Activated CD8-positive, alpha-beta memory T cell treated with anti-CD3 and anti-CD28 coated beads, Interleukin-2, amount 10 ng/mL, durations not matched to agents 7 days and 5 days (primary cell): ENCODE data around the gene VSIG10L. TPM values are rescaled to one million over a fixed set of nuclear protein-coding genes. Genes with fewer than 3 reads are reported as not detected.

Source experiments
- ATAC-seq: fragments of 150-1000 bp; cut with Tn5 transposase; one replicate; pipeline ENCODE4 v1.10.0; 2021; ENCODE audit warnings: moderate library complexity
- CTCF ChIA-PET: fragments of 350-600 bp; sonication (Branson Sonifier 250); formaldehyde crosslinking; loops from one replicate; lab custom pipeline; 2021; ENCODE audit warnings: antibody characterized with exemption; lab: Charles Lee
- DNase-seq: peaks from one replicate; pipeline ENCODE4 v3.0.0-alpha.2; 2020
- H3K27ac Mint-ChIP-seq: one replicate; pipeline ENCODE4 v1.8.0; 2021; ENCODE audit warnings: mild to moderate bottlenecking, mixed read lengths
- H3K27me3 Mint-ChIP-seq: one replicate; pipeline ENCODE4 v1.8.0; 2021; ENCODE audit warnings: mixed read lengths
- H3K36me3 Mint-ChIP-seq: one replicate; pipeline ENCODE4 v1.8.0; 2021; ENCODE audit warnings: mild to moderate bottlenecking, mixed read lengths
- H3K4me1 Mint-ChIP-seq: one replicate; pipeline ENCODE4 v1.8.0; 2021; ENCODE audit warnings: mixed read lengths
- H3K4me3 Mint-ChIP-seq: one replicate; pipeline ENCODE4 v1.8.0; 2021; ENCODE audit warnings: mild to moderate bottlenecking, moderate library complexity, mixed read lengths
- H3K9me3 Mint-ChIP-seq: one replicate; pipeline ENCODE4 v1.8.0; 2022; ENCODE audit warnings: low read depth, mixed read lengths
- total RNA-seq, 2 experiments: library from RNA; stranded (reverse); gene quantifications; one replicate each; pipeline ENCODE4 v1.2.3, GENCODE V29; 2021

VSIG10L gene
- total RNA-seq, 2 experiments from 2014 or later: 1.8 to 2.2 TPM

- peaks cover 2% of the 10 kb centered on the region for H3K9me3 Mint-ChIP-seq
- ATAC-seq (peak; percentile 88), DNase-seq (peak; percentile 78)
- H3K36me3 Mint-ChIP-seq: peaks cover 6% of the 10 kb centered on the region
- CTCF ChIA-PET: interaction anchor here (0.9 to 2.5 kb wide), 6 partner anchors 11 to 169 kb away, joined by 3 to 5 read pairs (median 4); no protein-coding TSS in a partner anchor
- H3K27me3 Mint-ChIP-seq: peaks cover 45% of the 10 kb centered on the region
- peaks cover 13% of the 10 kb centered on the region for H3K4me1 Mint-ChIP-seq
- H3K4me3 Mint-ChIP-seq: peak overlapping the region; percentile 48
- H3K27ac Mint-ChIP-seq: no peak overlapping the region
Observed at GRCh38 chr19:51327066-51328001, 14.6 kb downstream of the VSIG10L start.

GRCh38 chr19:51326216-51327065 is 15.5 kb downstream of the VSIG10L start:
- Mint-ChIP-seq H3K4me3 (no peak overlapping the region), H3K4me1 (peaks cover 13% of the 10 kb centered on the region), H3K27ac (no peak overlapping the region), H3K27me3 (peaks cover 45% of the 10 kb centered on the region), H3K36me3 (peaks cover 3% of the 10 kb centered on the region), H3K9me3 (peaks cover 2% of the 10 kb centered on the region)
- ATAC-seq: no peak
- no peak for DNase-seq
- CTCF ChIA-PET: interaction anchor here (1.6 to 2.5 kb wide), 2 partner anchors 13 to 168 kb away, joined by 5 read pairs; no protein-coding TSS in a partner anchor

- Mint-ChIP-seq H3K27me3 (peaks cover 45% of the 10 kb centered on the region), H3K9me3 (no peaks in the 10 kb centered on the region), H3K4me3 (no peak overlapping the region), H3K36me3 (peaks cover 1% of the 10 kb centered on the region), H3K27ac (no peak overlapping the region), H3K4me1 (peaks cover 13% of the 10 kb centered on the region)
- CTCF ChIA-PET: interaction anchor here (1.6 kb wide), 2 partner anchors 113 to 167 kb away, joined by 5 read pairs; no protein-coding TSS in a partner anchor
- DNase-seq: peak; percentile 62
- ATAC-seq: peak; percentile 27
Observed at GRCh38 chr19:51325161-51325976, 16.6 kb downstream of the VSIG10L start.

GRCh38 chr19:51324167-51324481 is 17.8 kb downstream of the VSIG10L start:
- no peaks in the 10 kb centered on the region for H3K9me3 Mint-ChIP-seq
- DNase-seq (no peak), ATAC-seq (no peak)
- peaks cover 42% of the 10 kb centered on the region for H3K27me3 Mint-ChIP-seq
- H3K4me1 Mint-ChIP-seq: peaks cover 13% of the 10 kb centered on the region
- H3K36me3 Mint-ChIP-seq: peaks cover 1% of the 10 kb centered on the region
- H3K4me3 Mint-ChIP-seq: no peak overlapping the region
- CTCF ChIA-PET: interaction anchor here (1.6 kb wide), 1 partner anchor 114 kb away, joined by 5 read pairs; no protein-coding TSS in a partner anchor
- no peak overlapping the region for H3K27ac Mint-ChIP-seq

GRCh38 chr19:51323481-51324166 is 18.3 kb downstream of the VSIG10L start:
- ATAC-seq: no peak
- H3K36me3 Mint-ChIP-seq: peaks cover 1% of the 10 kb centered on the region
- H3K9me3 Mint-ChIP-seq: no peaks in the 10 kb centered on the region
- H3K27me3 Mint-ChIP-seq: peaks cover 39% of the 10 kb centered on the region
- no peak overlapping the region for H3K27ac Mint-ChIP-seq
- H3K4me1 Mint-ChIP-seq: peaks cover 13% of the 10 kb centered on the region
- CTCF ChIA-PET: interaction anchor here (1.6 kb wide), 1 partner anchor 114 kb away, joined by 5 read pairs; no protein-coding TSS in a partner anchor
- no peak for DNase-seq
- H3K4me3 Mint-ChIP-seq: no peak overlapping the region

- CTCF ChIA-PET: no interaction called here
- no peak for DNase-seq
Observed at GRCh38 chr19:51321799-51322198, 20.1 kb downstream of the VSIG10L start.

GRCh38 chr19:51320280-51320657 is 21.7 kb downstream of the VSIG10L start:
- ATAC-seq (no peak), DNase-seq (no peak)
- Mint-ChIP-seq H3K27ac (no peak overlapping the region), H3K27me3 (peaks cover 19% of the 10 kb centered on the region), H3K4me3 (no peak overlapping the region), H3K4me1 (peaks cover 1% of the 10 kb centered on the region), H3K36me3 (no peaks in the 10 kb centered on the region), H3K9me3 (no peaks in the 10 kb centered on the region)
- CTCF ChIA-PET: no interaction called here

More at GRCh38 chr19:51321799-51322198, 20.1 kb downstream of the VSIG10L start:
- Mint-ChIP-seq H3K27me3 (peaks cover 27% of the 10 kb centered on the region), H3K4me3 (no peak overlapping the region), H3K27ac (no peak overlapping the region), H3K4me1 (peaks cover 9% of the 10 kb centered on the region), H3K9me3 (no peaks in the 10 kb centered on the region), H3K36me3 (no peaks in the 10 kb centered on the region)
- no peak for ATAC-seq

GRCh38 chr19:51319649-51320279 is 22.2 kb downstream of the VSIG10L start:
- no peak overlapping the region for H3K4me3 Mint-ChIP-seq
- no peaks in the 10 kb centered on the region for H3K36me3 Mint-ChIP-seq
- no peaks in the 10 kb centered on the region for H3K9me3 Mint-ChIP-seq
- no peak for ATAC-seq
- peaks cover 1% of the 10 kb centered on the region for H3K4me1 Mint-ChIP-seq
- no peak for DNase-seq
- H3K27ac Mint-ChIP-seq: no peak overlapping the region
- peaks cover 20% of the 10 kb centered on the region for H3K27me3 Mint-ChIP-seq
- CTCF ChIA-PET: no interaction called here

GRCh38 chr19:51318687-51319648 is 23.0 kb downstream of the VSIG10L start:
- H3K36me3 Mint-ChIP-seq: no peaks in the 10 kb centered on the region

GRCh38 chr19:51317968-51318367 is 24.0 kb downstream of the VSIG10L start:
- Mint-ChIP-seq H3K27me3 (peaks cover 15% of the 10 kb centered on the region), H3K4me3 (no peak overlapping the region), H3K27ac (no peak overlapping the region), H3K36me3 (no peaks in the 10 kb centered on the region), H3K4me1 (no peaks in the 10 kb centered on the region), H3K9me3 (no peaks in the 10 kb centered on the region)
- CTCF ChIA-PET: no interaction called here
- DNase-seq (no peak), ATAC-seq (no peak)

More at GRCh38 chr19:51318687-51319648, 23.0 kb downstream of the VSIG10L start:
- Mint-ChIP-seq H3K4me1 (no peaks in the 10 kb centered on the region), H3K27ac (no peak overlapping the region), H3K27me3 (peaks cover 20% of the 10 kb centered on the region), H3K4me3 (no peak overlapping the region), H3K9me3 (no peaks in the 10 kb centered on the region)
- DNase-seq (no peak), ATAC-seq (no peak)
- CTCF ChIA-PET: no interaction called here

- CTCF ChIA-PET: no interaction called here
Observed at GRCh38 chr19:51317376-51317775, 24.6 kb downstream of the VSIG10L start.

More at GRCh38 chr19:51317376-51317775, 24.6 kb downstream of the VSIG10L start:
- ATAC-seq (no peak), DNase-seq (no peak)
- no peaks in the 10 kb centered on the region for H3K36me3 Mint-ChIP-seq
- peaks cover 12% of the 10 kb centered on the region for H3K27me3 Mint-ChIP-seq
- no peak overlapping the region for H3K4me3 Mint-ChIP-seq
- H3K4me1 Mint-ChIP-seq: no peaks in the 10 kb centered on the region
- no peak overlapping the region for H3K27ac Mint-ChIP-seq
- H3K9me3 Mint-ChIP-seq: no peaks in the 10 kb centered on the region
